Vagina (tissue), 2 donors: ENCODE results near the gene MMP19.

ENCODE experiments used
- CTCF ChIP-seq, 3 experiments: fragments of 450-650 bp in 2 of 3; fragments of 200-600 bp in 1 of 3; sonication (generic) in 1 of 3; IDR thresholded peaks; one replicate each; pipeline ENCODE4 v1.5.1; 2017 to 2019; ENCODE audit warnings: antibody characterized with exemption in 3 of 3, mild to moderate bottlenecking in 2 of 3, moderate library complexity in 2 of 3
- POLR2A ChIP-seq, 2 donors: fragments of 450-650 bp; IDR thresholded peaks; one replicate each; pipeline ENCODE4 v1.6.1; 2017; ENCODE audit warnings: antibody characterized with exemption in 2 of 2, mild to moderate bottlenecking in 2 of 2, moderate library complexity in 2 of 2

GRCh38 chr12:55789893-55790292 is 52.8 kb downstream of the MMP19 start:
- TF ChIP-seq CTCF (IDR thresholded peaks at IDR 0.05) (no peak), POLR2A (IDR thresholded peaks at IDR 0.05) (no peak)
